GM21576 (cell line): Measurements from ENCODE around the gene RESF1.

Experiments
- ATAC-seq: cut with Tn5 transposase; IDR thresholded peaks from one replicate; pipeline ENCODE4 v1.9.1; 2021; ENCODE audit warnings: mild to moderate bottlenecking, moderate library complexity; ENCODE audit not compliant: unreplicated experiment

Gene RESF1

GRCh38 chr12:31959701-31960391 lies 631 bp downstream of the RESF1 start:
- peak; percentile 32 for ATAC-seq

DNA sequence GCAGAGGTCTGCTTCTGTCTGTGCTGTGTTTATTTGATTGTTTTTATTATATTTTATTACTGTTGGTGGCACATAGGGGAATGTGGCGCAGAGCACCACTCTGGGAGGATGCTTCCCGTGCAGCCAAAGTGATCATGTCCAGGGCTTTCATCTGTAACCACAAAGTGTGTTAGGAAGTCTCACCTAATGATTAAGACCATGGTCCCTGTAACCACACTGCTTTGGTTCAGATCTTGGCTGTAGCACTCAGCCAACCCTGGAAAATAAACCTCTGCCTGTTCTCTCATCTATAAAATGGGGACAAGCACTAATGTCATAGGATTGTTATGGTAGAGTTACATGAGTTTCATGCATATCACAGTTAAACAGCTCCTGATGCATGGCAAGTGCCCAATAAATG lies 1.9 kb downstream of the RESF1 start:
- no peak for ATAC-seq

DNA sequence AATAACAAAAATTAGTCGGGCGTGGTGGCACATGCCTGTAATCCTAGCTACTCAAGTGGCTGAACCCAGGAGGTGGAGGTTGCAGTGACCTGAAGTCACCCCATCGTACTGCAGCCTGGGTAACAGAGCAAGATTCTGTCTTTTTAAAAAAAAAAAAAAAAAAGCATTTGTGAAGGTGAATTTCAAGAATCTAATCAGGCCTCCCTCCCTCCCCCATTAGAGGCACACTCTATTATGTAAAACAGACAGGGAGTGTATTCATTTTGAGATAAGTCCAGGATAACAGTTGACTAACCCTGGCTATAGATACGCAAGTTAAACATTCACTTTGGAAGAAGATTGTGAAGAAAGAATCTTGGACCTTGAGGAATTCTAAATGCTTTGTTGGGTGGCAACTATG lies 2.9 kb downstream of the RESF1 start:
- ATAC-seq = no peak

DNA sequence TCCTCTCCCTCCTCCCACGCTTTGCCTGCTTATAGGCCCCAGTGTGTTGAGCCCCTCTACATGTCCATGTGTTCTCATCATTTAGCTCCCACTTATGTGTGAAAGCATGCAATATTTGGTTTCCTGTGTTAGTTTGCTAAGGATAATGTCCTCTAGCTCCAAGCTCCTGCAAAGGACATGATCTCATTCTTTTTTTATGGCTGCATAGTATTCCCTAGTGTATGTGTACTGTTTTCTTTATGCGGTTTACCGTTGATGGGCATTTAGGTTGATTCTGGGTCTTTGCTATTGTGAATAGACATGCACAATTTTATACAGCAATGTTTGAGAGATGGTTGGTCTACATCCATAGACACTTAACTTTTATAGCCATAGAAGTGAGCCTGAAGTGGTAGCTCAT lies 5.1 kb downstream of the RESF1 start:
- ATAC-seq = no peak

DNA sequence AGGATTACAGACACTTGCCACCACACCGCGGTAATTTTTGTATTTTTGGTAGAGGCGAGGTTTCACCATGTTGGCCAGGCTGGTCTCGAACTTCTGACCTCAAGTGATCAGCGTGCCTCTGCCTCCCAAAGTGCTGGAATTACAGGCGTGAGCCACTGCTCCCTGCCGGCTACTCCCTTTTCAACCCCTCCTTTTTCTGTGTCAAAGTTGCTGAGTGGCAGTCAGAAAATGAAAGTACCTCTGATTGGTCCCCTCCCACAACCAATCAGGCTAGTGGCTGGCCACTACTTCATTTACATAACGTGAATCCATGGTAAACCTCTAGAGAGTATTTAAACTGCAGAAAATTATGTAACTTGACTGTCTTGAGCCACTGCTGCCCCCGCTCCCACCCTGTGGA lies 5.9 kb downstream of the RESF1 start:
- ATAC-seq = no peak

- ATAC-seq = no peak
These were observed 7.5 kb downstream of the RESF1 start for GRCh38 chr12:31966558-31967205.

DNA sequence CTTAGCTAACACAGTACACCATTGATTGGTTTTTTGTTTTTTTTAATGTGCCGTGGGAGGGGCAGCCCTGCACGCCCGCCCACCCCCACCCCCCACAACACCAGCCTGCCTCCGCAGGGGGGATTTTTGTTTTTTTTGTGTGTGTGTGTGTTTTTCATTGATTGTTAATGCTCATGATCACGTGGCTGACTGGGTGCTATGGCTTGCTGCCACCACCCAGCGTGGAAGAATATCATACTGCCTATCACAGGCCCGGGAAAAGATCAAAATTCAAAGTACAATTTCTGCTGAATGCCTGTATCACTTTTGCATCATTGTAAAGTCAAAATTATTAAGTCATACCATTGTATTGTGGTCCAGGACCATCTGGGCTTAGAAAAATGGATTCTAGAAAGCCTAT lies 8.3 kb downstream of the RESF1 start:
- no peak for ATAC-seq

GRCh38 chr12:31970199-31970598 lies 11.0 kb downstream of the RESF1 start:
- no peak for ATAC-seq

DNA sequence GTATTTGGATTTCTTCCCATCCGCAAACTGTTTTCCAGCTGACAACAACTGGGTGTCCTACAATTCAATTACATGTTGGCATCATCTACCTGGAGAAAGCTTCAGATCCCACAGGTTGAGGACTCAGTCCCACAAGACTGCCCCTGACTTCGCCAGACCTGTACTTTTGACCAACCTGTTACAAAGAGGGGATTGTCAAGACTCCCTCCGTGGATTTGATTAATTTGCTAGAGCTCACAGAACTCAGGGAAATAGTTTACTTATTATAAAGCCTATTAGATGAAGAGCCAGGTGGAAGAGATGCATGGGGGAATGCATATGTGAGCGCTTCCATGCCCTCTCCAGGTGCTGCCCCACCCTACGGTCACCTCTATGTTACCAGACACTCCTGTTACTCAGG lies 14.6 kb downstream of the RESF1 start:
- ATAC-seq = no peak

GRCh38 chr12:31974673-31975072 lies 15.5 kb downstream of the RESF1 start:
- no peak for ATAC-seq

DNA sequence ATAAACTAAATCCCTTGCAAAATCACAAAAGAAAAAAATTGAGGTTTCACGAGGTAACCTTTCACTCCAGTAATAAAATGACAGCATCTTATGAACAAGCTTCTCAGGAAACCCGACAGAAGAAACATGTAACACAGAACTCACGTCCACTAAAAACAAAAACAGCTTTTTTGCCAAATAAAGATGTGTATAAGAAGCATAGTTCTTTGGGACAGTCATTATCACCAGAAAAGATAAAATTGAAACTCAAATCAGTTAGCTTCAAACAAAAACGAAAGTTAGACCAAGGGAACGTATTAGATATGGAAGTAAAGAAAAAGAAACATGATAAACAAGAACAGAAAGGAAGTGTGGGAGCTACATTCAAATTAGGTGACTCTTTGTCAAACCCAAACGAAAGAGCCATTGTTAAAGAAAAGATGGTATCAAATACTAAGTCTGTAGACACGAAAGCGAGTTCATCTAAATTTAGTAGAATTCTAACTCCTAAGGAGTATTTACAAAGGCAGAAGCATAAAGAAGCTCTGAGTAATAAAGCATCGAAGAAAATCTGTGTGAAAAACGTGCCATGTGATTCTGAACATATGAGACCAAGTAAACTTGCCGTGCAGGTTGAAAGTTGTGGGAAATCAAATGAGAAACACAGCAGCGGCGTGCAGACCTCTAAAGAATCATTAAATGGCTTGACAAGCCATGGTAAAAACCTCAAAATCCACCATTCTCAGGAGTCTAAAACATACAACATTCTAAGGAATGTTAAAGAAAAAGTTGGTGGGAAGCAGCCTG lies 25.8 kb downstream of the RESF1 start:
- no peak for ATAC-seq

DNA sequence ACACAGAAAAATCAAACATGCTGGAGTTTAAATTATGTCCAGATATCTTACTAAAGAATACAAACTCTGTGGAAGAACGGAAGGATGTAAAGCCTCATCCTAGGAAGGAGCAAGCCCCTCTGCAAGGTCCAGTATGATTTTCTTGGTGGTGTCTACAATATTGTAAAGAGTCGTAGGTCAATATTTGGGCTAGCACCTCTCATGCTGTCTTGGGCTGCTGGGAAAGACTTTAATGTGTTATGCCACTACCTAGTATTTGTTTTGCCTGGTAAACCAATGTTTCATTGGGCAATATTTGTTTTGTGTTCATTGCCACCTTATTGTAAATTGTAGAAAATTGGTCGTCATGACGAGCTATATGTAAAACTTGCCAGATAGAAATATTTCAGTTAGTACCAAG lies 26.6 kb downstream of the RESF1 start:
- no peak for ATAC-seq

- ATAC-seq = no peak
These were observed 30.6 kb downstream of the RESF1 start for GRCh38 chr12:31989571-31990362.

DNA sequence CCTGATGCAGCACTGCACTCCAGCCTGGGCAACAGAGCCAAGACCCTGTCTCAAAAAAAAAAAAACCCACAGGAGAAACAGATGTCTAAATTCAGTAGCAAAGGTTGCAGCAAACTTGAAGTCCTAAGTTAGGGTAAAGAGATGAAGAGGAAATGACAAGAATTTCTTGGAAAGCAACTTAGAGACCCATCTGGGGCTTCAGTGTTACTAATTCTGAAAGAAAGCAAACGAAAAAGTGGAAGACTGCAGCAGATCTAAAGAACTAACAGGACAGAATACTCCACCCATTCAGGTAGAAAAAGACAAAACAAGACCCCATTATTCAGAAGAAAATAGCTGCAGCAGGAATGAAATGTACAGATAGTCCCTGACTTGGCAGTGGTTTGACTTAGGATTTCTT lies 31.9 kb downstream of the RESF1 start:
- ATAC-seq = no peak

DNA sequence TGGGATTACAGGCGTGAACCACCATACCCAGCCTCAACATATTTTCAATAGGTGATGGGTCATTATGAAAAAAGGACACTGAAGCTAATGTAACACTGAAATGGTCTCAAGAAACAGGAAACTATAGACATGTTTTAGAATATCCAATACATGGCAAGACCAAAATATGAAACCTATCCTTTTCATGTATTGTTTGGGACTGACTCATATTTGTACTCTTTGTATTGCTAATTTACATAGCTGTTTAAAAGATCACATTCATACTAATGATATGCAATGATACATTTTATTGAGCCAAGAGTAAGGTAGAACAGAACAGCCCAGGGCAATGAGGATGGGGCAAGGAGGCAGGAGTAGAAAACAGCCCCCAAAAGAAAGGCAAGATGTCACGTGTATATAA lies 32.6 kb downstream of the RESF1 start:
- no peak for ATAC-seq

DNA sequence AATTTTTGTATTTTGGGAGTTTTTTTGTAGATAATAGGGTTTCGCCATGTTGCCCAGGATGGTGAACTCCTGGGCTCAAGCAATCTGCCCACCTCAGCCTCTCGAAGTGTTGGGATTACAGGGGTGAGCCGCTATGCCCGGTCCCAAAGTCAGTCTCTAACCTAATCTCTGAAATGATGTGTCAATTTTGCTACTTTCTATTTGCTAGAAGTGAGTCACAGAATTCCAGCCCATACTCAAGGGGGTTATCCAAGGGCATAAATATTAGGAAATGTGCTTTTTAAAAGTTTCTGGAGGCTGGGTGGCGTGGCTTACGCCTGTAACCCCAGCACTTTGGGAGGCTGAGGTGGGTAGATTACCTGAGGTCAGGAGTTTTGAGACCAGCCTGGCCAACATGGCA lies 40.5 kb downstream of the RESF1 start:
- no peak for ATAC-seq

DNA sequence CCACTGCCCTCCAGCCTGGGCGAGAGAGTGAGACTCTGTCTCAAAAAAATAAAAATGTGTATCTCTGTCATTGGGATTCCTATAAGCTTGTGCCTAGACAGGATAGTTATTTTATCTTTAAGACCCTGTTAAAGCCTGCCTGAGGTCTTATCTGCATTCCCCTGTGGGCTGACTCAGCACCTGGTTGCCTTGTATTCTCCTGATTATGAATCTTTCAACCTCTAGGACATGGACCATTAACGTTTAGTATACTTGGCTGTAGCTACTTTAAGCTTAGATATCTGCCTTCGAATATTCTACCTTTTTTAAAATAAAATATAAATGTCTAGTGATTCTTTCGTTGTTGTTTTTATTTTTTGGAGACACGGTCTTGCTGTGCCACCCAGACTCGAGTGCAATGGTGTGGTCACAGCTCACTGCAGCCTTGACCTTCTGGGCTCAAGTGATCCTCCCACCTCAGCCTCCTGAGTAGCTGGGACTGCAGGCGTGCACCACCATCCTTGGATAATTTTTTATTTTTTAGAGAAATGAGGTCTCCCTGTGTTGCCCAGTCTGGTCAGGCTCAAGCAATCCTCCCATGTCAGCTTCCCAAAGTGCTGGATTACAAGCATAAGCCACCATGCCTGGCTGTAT lies 41.3 kb downstream of the RESF1 start:
- ATAC-seq = no peak

GRCh38 chr12:32002848-32003493 lies 43.8 kb downstream of the RESF1 start:
- ATAC-seq = no peak

DNA sequence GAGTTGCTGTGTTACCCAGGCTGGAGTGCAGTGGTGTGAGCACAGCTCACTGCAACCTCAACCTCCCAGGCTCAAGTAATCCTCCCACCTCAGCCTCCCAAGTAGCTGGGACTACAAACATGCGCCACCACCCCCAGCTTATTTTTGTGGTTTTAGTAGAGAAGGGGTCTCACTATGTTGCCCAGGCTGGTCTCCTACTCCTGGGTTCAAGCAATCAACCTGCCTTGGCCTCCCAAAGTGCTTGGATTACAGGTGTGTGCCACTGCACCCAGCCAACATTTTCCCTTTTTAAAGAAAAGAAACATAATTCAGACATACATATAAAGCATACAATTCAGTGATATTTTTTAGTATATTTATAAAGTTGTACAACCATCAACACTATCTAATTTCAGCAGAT lies 44.4 kb downstream of the RESF1 start:
- ATAC-seq = no peak

DNA sequence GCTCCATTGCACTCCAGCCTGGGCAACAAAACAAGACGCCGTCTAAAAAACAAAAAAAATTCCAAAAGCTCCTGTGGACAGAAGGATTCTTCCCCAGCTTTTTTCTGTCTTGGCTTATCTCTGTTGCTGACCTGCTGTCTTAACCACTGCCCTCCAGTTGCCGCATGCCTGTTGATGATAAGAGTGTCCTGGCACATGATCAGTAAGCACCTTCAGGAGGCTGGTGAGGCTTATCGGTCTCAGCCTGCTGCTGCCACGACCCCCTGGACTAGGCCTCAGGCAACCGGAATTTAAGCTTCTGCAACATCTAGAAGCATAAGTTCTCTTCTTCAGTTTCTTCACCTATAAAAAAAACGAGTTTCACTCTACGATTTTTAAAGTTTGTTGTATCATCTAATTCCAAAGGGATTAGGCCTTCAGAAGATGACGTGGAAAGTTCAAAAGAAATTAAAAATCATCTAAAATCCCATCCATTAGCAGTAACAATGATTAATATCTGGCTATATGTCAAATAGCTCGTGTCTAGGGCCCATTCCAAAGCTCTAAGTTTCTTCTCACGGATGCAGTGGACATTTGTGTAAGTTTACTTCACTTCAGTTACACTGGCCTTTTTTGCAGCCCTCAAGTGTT lies 46.4 kb downstream of the RESF1 start:
- ATAC-seq = no peak
